Activated CD4-positive, alpha-beta memory T cell treated with anti-CD3 and anti-CD28 coated beads, Interleukin-2, amount 10 ng/mL, durations not matched to agents 7 days and 5 days (primary cell): ENCODE results near the gene SORCS2. TPM values are rescaled to one million over a fixed set of nuclear protein-coding genes. Genes with fewer than 3 reads are reported as not detected.

ENCODE experiments used
- CTCF ChIA-PET: fragments of 350-600 bp; sonication (Branson Sonifier 250); formaldehyde crosslinking; loops from one replicate; lab custom pipeline; 2021; ENCODE audit warnings: antibody characterized with exemption, inconsistent platforms; lab: Charles Lee
- POLR2A ChIA-PET: fragments of 350-600 bp; sonication (Branson Sonifier 250); formaldehyde crosslinking; loops from one replicate; lab custom pipeline; 2021; ENCODE audit warnings: antibody characterized with exemption; lab: Charles Lee
- DNase-seq: peaks from one replicate; pipeline ENCODE4 v3.0.0-alpha.2; 2020
- H3K27ac Mint-ChIP-seq: one replicate; pipeline ENCODE4 v1.8.0; 2021; ENCODE audit warnings: mild to moderate bottlenecking, mixed read lengths
- H3K27me3 Mint-ChIP-seq: one replicate; pipeline ENCODE4 v1.8.0; 2021; ENCODE audit warnings: mixed read lengths
- H3K36me3 Mint-ChIP-seq: one replicate; pipeline ENCODE4 v1.8.0; 2021; ENCODE audit warnings: low read depth, mixed read lengths
- H3K4me1 Mint-ChIP-seq: one replicate; pipeline ENCODE4 v1.8.0; 2021; ENCODE audit warnings: mixed read lengths
- H3K4me3 Mint-ChIP-seq: one replicate; pipeline ENCODE4 v1.8.0; 2021; ENCODE audit warnings: mild to moderate bottlenecking, mixed read lengths
- H3K9me3 Mint-ChIP-seq: one replicate; pipeline ENCODE4 v1.8.0; 2021; ENCODE audit warnings: mixed read lengths
- total RNA-seq, 2 experiments: library from RNA; stranded (reverse); gene quantifications; one replicate each; pipeline ENCODE4 v1.2.3, GENCODE V29; 2021

SORCS2 gene
- total RNA-seq, 2 experiments from 2014 or later = 0.10 to 0.18 TPM

GRCh38 chr4:7320206-7320797 lies 128.0 kb downstream of the SORCS2 start:
- peaks cover 6% of the 10 kb centered on the region for H3K9me3 Mint-ChIP-seq
- H3K36me3 Mint-ChIP-seq = no peaks in the 10 kb centered on the region
- CTCF ChIA-PET = interaction anchor here (0.9 kb wide), 1 partner anchor 15 kb away, joined by 3 read pairs; no protein-coding TSS in a partner anchor

DNA sequence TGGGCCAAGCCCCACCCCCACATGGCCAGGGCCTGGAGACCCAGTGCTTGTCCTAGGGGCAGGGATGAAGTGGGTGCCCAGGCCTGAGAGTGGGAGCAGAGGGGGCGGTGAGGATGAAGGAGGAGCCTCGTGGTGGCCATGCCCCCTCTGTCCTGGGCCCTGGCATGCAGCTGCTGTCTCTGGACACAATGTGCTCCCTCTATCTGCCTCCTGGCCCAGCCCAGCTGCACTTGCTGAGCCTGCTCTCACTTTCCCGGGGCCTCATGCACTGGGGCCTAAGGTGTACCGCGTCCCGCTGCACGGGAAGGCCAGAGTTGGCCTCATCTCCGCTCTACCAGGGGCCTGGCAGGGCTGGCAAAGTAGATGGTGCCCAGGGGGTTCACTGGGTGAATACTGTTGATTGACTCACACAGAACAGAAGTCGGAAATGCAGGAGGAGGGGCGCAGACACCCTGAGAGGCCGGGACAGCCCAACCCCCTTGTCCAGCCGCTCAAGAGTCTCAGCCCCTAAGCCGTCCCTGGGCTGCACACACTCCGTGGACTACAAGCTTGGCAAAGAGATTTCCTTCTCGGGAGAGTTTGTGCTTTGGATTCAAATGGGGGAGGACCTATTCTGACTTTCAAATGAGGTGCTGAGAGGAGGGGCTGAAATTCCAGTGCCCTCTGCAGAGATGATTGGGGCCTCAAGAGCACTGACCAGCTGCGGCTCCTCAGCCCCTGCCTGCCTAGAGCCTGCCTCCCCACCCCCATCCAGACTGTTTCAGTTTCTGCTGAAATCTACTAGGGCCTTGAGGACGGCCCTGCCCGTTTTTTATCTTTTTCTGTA lies 130.0 kb downstream of the SORCS2 start:
- Mint-ChIP-seq H3K4me1 (no peaks in the 10 kb centered on the region), H3K9me3 (peaks cover 6% of the 10 kb centered on the region), H3K27me3 (no peaks in the 10 kb centered on the region), H3K4me3 (no peak overlapping the region), H3K36me3 (no peaks in the 10 kb centered on the region), H3K27ac (no peak overlapping the region)
- POLR2A ChIA-PET = no interaction called here
- CTCF ChIA-PET = no interaction called here
- no peak for DNase-seq

More at GRCh38 chr4:7320206-7320797, 128.0 kb downstream of the SORCS2 start:
- POLR2A ChIA-PET = no interaction called here
- Mint-ChIP-seq H3K27me3 (no peaks in the 10 kb centered on the region), H3K4me1 (no peaks in the 10 kb centered on the region), H3K27ac (no peak overlapping the region), H3K4me3 (no peak overlapping the region)
- DNase-seq = no peak

DNA sequence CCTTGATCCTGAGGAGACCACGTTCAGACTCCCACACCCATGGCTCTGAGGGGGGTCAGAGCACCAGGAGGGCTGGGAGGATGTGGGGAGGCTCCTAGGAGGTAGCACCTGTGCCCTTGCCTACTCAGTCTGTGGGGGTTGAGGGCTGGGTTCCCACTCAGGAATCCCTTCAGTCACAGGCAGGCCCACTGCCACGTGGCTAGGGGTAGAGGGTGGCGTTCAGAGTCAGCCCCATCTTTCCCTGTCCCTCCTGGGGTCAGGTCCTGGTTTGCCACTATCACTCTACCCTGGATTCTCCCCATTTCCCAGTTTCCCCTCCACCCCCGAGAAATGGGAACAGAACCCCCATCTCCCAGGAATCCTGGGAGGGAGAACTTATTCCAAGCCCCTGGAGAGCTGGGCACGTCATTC lies 131.1 kb downstream of the SORCS2 start:
- Mint-ChIP-seq H3K9me3 (peaks cover 6% of the 10 kb centered on the region), H3K4me1 (no peaks in the 10 kb centered on the region), H3K36me3 (no peaks in the 10 kb centered on the region), H3K4me3 (no peak overlapping the region), H3K27me3 (no peaks in the 10 kb centered on the region), H3K27ac (no peak overlapping the region)
- CTCF ChIA-PET = no interaction called here
- POLR2A ChIA-PET = no interaction called here
- no peak for DNase-seq

GRCh38 chr4:7323872-7324650 lies 131.7 kb downstream of the SORCS2 start:
- peaks cover 2% of the 10 kb centered on the region for H3K9me3 Mint-ChIP-seq
- ChIA-PET POLR2A (no interaction called here), CTCF (no interaction called here)
- no peak for DNase-seq
- no peaks in the 10 kb centered on the region for H3K36me3 Mint-ChIP-seq
- no peaks in the 10 kb centered on the region for H3K4me1 Mint-ChIP-seq
- no peak overlapping the region for H3K27ac Mint-ChIP-seq
- H3K27me3 Mint-ChIP-seq = no peaks in the 10 kb centered on the region
- H3K4me3 Mint-ChIP-seq = no peak overlapping the region

DNA sequence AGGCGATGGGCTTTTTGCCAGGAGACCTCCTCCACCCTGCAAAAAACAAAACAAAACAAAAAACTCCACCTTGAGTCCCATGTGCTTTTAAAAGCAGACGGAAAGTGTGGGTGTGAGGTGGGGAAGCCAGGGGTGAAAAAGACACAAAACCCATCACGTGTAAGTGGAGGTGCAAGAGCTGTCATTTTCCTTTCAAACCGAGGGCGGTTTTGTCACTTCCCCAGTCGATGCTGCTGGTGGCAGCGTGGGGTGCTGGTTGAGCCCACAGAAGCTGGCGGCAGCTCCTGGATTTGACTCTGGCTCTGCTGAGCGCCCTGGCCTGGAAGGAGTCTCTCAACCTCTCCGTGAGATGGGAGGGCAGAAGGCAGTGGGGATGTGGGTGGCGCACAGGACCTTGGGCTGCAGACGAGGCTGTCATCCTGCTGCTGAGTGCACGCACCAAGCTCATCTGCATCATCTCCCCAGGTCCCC lies 132.3 kb downstream of the SORCS2 start:
- Mint-ChIP-seq H3K27me3 (no peaks in the 10 kb centered on the region), H3K4me1 (no peaks in the 10 kb centered on the region), H3K36me3 (no peaks in the 10 kb centered on the region), H3K27ac (no peak overlapping the region), H3K4me3 (no peak overlapping the region), H3K9me3 (no peaks in the 10 kb centered on the region)
- CTCF ChIA-PET = no interaction called here
- POLR2A ChIA-PET = no interaction called here
- DNase-seq = no peak

DNA sequence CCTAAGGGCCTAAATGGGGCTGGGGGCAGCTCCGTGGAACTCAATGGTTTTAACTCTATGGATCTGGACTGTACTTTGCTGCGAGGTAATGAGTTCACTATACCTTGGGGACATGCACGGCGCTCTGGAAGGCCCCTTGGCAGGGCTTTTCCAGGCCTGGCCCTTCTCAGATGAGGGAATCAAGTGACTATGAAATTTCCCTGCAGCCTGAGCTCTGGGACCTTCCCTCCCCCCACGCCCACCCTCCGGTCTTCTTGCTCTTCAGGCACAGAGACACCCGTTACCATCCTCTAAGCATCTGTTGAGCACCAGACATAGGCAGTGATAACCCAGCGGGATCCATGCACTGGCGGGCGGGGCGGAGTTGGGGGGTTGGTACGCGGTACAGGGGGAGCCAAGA lies 133.2 kb downstream of the SORCS2 start:
- Mint-ChIP-seq H3K4me3 (no peak overlapping the region), H3K4me1 (no peaks in the 10 kb centered on the region), H3K9me3 (no peaks in the 10 kb centered on the region), H3K27me3 (no peaks in the 10 kb centered on the region), H3K27ac (no peak overlapping the region), H3K36me3 (no peaks in the 10 kb centered on the region)
- no peak for DNase-seq
- ChIA-PET CTCF (interaction anchor here (1.9 kb wide), 1 partner anchor 10 kb away, joined by 4 read pairs; no protein-coding TSS in a partner anchor), POLR2A (no interaction called here)

GRCh38 chr4:7326306-7326692 lies 134.0 kb downstream of the SORCS2 start:
- POLR2A ChIA-PET = no interaction called here
- Mint-ChIP-seq H3K27ac (no peak overlapping the region), H3K4me1 (no peaks in the 10 kb centered on the region), H3K27me3 (no peaks in the 10 kb centered on the region), H3K4me3 (no peak overlapping the region), H3K36me3 (no peaks in the 10 kb centered on the region), H3K9me3 (no peaks in the 10 kb centered on the region)
- CTCF ChIA-PET = interaction anchor here (1.9 kb wide), 1 partner anchor 9 kb away, joined by 4 read pairs; no protein-coding TSS in a partner anchor
- DNase-seq = no peak

- Mint-ChIP-seq H3K4me1 (no peaks in the 10 kb centered on the region), H3K27ac (no peak overlapping the region), H3K9me3 (no peaks in the 10 kb centered on the region), H3K4me3 (no peak overlapping the region), H3K27me3 (no peaks in the 10 kb centered on the region), H3K36me3 (no peaks in the 10 kb centered on the region)
- ChIA-PET POLR2A (no interaction called here), CTCF (interaction anchor here (1.9 kb wide), 1 partner anchor 9 kb away, joined by 4 read pairs; no protein-coding TSS in a partner anchor)
- DNase-seq = no peak
Measured at GRCh38 chr4:7326693-7327340, 134.5 kb downstream of the SORCS2 start.

DNA sequence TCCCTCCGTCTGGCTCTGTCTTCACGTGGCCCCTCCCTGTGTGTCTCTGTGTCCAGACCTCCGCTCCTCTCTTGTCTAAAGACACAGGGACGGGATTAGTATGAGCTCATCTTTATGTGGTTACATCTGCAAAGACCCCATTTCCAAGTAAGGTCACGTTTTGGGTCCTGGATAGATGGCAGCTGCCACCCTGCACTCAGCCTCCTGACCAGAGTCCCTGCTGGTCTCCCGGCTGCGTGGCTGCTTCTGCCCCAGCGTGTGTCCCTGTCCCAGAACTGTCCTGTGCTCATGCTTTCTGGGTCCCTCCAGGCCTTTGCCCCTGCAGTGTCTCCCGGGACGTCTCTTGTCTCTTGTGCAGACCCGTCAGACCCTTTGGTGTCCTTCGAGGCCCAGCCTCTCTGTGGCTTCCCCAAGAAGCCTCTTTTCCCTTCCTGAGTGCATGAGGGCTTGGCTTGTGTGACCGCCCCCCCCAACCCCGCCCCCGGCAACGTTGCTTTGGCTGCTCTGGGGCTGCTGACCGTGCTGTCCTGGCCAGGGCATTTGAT lies 135.1 kb downstream of the SORCS2 start:
- H3K4me3 Mint-ChIP-seq = no peak overlapping the region
- H3K27me3 Mint-ChIP-seq = no peaks in the 10 kb centered on the region
- DNase-seq = no peak
- H3K27ac Mint-ChIP-seq = no peak overlapping the region
- H3K9me3 Mint-ChIP-seq = no peaks in the 10 kb centered on the region
- no peaks in the 10 kb centered on the region for H3K36me3 Mint-ChIP-seq
- H3K4me1 Mint-ChIP-seq = no peaks in the 10 kb centered on the region
- ChIA-PET CTCF (interaction anchor here (1.9 kb wide), 1 partner anchor 8 kb away, joined by 4 read pairs; no protein-coding TSS in a partner anchor), POLR2A (no interaction called here)

DNA sequence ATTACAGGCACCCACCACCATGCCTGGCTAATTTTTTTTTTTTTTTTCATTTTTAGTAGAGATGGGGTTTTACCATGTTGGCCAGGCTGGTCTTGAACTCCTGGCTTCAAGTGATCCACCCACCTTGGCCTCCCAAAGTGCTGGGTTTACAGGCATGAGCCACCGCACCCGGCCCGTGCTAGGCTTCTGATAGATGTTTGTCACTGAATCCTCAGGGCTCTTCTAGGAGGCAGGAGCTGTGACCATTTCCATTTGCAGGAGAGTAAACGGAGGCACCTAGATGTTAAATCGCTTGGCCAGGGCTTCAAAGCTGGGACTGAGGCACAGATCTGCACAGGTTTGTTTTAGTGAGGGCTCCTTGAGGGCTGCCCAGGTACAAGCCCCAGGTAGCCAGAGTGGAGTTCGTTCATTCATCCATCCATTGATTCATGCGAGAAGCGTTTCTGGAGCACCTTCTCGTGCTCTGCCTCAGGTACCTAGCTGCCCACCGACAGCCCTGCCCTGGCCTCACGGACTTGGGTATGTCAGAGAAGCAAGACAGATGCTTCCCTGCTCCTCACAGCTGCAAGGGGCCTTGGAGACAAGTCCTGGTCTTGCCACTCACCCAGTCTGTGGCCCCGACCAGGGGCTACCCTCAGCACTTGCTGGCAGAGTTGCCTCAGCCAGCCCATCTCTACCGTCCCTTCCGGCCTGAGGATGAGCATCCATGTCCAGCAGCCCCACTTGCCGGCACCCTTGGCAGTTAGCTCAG lies 136.0 kb downstream of the SORCS2 start:
- no peak for DNase-seq
- Mint-ChIP-seq H3K4me3 (no peak overlapping the region), H3K27ac (no peak overlapping the region), H3K4me1 (no peaks in the 10 kb centered on the region), H3K27me3 (no peaks in the 10 kb centered on the region), H3K36me3 (no peaks in the 10 kb centered on the region), H3K9me3 (no peaks in the 10 kb centered on the region)
- POLR2A ChIA-PET = no interaction called here
- CTCF ChIA-PET = no interaction called here

GRCh38 chr4:7328913-7329638 lies 136.7 kb downstream of the SORCS2 start:
- H3K27me3 Mint-ChIP-seq = no peaks in the 10 kb centered on the region
- no peak overlapping the region for H3K4me3 Mint-ChIP-seq
- no peak for DNase-seq
- ChIA-PET POLR2A (no interaction called here), CTCF (no interaction called here)
- no peaks in the 10 kb centered on the region for H3K9me3 Mint-ChIP-seq
- no peak overlapping the region for H3K27ac Mint-ChIP-seq
- H3K4me1 Mint-ChIP-seq = no peaks in the 10 kb centered on the region
- no peaks in the 10 kb centered on the region for H3K36me3 Mint-ChIP-seq
